Measurements from ENCODE around the gene DCXR.

- TF ChIP-seq CTCF (CRISPR knock-in tag; IDR thresholded peaks at IDR 0.05), result no peak
- TF ChIP-seq, protein P1, sequence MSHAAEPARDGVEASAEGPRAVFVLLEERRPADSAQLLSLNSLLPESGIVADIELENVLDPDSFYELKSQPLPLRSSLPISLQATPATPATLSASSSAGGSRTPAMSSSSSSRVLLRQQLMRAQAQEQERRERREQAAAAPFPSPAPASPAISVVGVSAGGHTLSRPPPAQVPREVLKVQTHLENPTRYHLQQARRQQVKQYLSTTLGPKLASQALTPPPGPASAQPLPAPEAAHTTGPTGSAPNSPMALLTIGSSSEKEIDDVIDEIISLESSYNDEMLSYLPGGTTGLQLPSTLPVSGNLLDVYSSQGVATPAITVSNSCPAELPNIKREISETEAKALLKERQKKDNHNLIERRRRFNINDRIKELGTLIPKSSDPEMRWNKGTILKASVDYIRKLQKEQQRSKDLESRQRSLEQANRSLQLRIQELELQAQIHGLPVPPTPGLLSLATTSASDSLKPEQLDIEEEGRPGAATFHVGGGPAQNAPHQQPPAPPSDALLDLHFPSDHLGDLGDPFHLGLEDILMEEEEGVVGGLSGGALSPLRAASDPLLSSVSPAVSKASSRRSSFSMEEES (CRISPR knock-in tag; IDR thresholded peaks at IDR 0.05), result no peak
Measured at GRCh38 chr17:82047914-82048570, 10.5 kb upstream of the DCXR start.
